Osteocyte (in vitro differentiated cells): ENCODE measurements around the gene CXorf65. TPM values are rescaled to one million over a fixed set of nuclear protein-coding genes. Genes with fewer than 3 reads are reported as not detected.

Experiments used
- DNase-seq: peaks from one replicate; pipeline ENCODE4 v3.0.0; 2021; ENCODE audit warnings: mixed read lengths; ENCODE audit not compliant: unreplicated experiment; ENCODE audit errors: extremely low spot score
- H3K27ac Mint-ChIP-seq: one replicate; pipeline ENCODE4 v1.8.0; 2021; ENCODE audit warnings: mild to moderate bottlenecking, mixed read lengths; ENCODE audit not compliant: unreplicated experiment
- H3K27me3 Mint-ChIP-seq: one replicate; pipeline ENCODE4 v1.8.0; 2021; ENCODE audit warnings: mixed read lengths; ENCODE audit not compliant: unreplicated experiment
- H3K36me3 Mint-ChIP-seq: one replicate; pipeline ENCODE4 v1.8.0; 2021; ENCODE audit warnings: mixed read lengths; ENCODE audit not compliant: unreplicated experiment
- H3K4me1 Mint-ChIP-seq: one replicate; pipeline ENCODE4 v1.8.0; 2021; ENCODE audit warnings: mixed read lengths; ENCODE audit not compliant: unreplicated experiment
- H3K4me3 Mint-ChIP-seq: one replicate; pipeline ENCODE4 v1.8.0; 2021; ENCODE audit warnings: mild to moderate bottlenecking, moderate library complexity, mixed read lengths; ENCODE audit not compliant: unreplicated experiment
- H3K9me3 Mint-ChIP-seq: one replicate; pipeline ENCODE4 v1.8.0; 2021; ENCODE audit warnings: mixed read lengths; ENCODE audit not compliant: unreplicated experiment
- total RNA-seq: library from RNA; stranded (reverse); gene quantifications from 2 replicates; pipeline ENCODE4 v1.2.1, GENCODE V29; 2021
- TF ChIP-seq, protein P1 (sequence below): fragments of 200-600 bp; sonication (generic); IDR thresholded peaks from 2 replicates; pipeline ENCODE4 v1.5.0; 2021; ENCODE audit warnings: antibody characterized with exemption, mild to moderate bottlenecking, moderate library complexity

The CXorf65 gene
- total RNA-seq, 1 donor from 2014 or later: not detected

DNA sequence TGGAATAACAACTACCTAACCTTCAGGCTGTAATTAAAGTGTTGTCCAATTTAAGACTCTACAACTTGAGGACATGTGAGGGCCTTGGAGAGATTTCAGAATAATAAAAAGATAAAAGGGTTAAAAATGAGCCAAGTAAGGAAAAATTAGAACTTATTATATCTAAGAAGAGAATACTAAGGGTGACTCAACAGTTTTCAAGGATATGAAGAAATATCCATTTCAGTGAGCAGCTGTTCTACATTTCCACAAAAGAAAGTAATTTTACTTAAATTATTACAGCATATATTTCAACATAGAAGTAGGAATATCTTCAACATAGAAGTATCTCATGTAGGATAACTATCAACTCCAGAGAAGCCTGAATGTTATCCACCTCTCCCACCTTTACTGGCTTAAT, 49.7 kb downstream of the CXorf65 start:
- Mint-ChIP-seq H3K4me3 (no peak overlapping the region), H3K9me3 (peaks cover 5% of the 10 kb centered on the region), H3K27ac (peak overlapping the region; percentile 52), H3K4me1 (no peaks in the 10 kb centered on the region), H3K36me3 (peaks cover 14% of the 10 kb centered on the region), H3K27me3 (no peaks in the 10 kb centered on the region)
- no peak for DNase-seq
- TF ChIP-seq, protein P1, sequence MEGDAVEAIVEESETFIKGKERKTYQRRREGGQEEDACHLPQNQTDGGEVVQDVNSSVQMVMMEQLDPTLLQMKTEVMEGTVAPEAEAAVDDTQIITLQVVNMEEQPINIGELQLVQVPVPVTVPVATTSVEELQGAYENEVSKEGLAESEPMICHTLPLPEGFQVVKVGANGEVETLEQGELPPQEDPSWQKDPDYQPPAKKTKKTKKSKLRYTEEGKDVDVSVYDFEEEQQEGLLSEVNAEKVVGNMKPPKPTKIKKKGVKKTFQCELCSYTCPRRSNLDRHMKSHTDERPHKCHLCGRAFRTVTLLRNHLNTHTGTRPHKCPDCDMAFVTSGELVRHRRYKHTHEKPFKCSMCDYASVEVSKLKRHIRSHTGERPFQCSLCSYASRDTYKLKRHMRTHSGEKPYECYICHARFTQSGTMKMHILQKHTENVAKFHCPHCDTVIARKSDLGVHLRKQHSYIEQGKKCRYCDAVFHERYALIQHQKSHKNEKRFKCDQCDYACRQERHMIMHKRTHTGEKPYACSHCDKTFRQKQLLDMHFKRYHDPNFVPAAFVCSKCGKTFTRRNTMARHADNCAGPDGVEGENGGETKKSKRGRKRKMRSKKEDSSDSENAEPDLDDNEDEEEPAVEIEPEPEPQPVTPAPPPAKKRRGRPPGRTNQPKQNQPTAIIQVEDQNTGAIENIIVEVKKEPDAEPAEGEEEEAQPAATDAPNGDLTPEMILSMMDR: no peak

Other genes with a start within 250 kb of the CXorf65 start
- not detected in 2 replicates for gene TEX11, start 198.0 kb downstream of the CXorf65 start, total RNA-seq
- not detected in 2 replicates for gene SLC7A3, start 175.6 kb downstream of the CXorf65 start, total RNA-seq
- gene SNX12, start 38.4 kb downstream of the CXorf65 start, total RNA-seq: 64.0 and 68.8 TPM in 2 replicates
- 17.1 and 23.3 TPM in 2 replicates for gene FOXO4, start 10.9 kb downstream of the CXorf65 start, total RNA-seq
- not detected in 2 replicates for gene IL2RG, start 4.8 kb upstream of the CXorf65 start, total RNA-seq
- 50.3 and 58.5 TPM in 2 replicates for gene MED12, start 11.9 kb upstream of the CXorf65 start, total RNA-seq
- 0.51 and 1.1 TPM in 2 replicates for gene NLGN3, start 38.1 kb upstream of the CXorf65 start, total RNA-seq
- not detected in 2 replicates for gene GJB1, start 116.5 kb upstream of the CXorf65 start, total RNA-seq
- 34.2 and 39.2 TPM in 2 replicates for gene ZMYM3, start 147.4 kb upstream of the CXorf65 start, total RNA-seq
- 465 and 499 TPM in 2 replicates for gene NONO, start 176.9 kb upstream of the CXorf65 start, total RNA-seq
- gene ITGB1BP2, start 195.0 kb upstream of the CXorf65 start, total RNA-seq: 1.7 and 2.1 TPM in 2 replicates